H1 (cell line): ENCODE data around the gene FAM184B.

ENCODE experiments used
- ATF2 ChIP-seq: IDR thresholded peaks from 2 replicates; pipeline ENCODE4 v1.6.1; 2012; ENCODE audit warnings: low read length, inconsistent platforms
- EGR1 ChIP-seq: IDR thresholded peaks from 2 replicates; pipeline ENCODE4 v1.6.1; 2011; ENCODE audit warnings: low read depth, low read length, borderline replicate concordance
- POLR2AphosphoS5 ChIP-seq: IDR thresholded peaks from 2 replicates; pipeline ENCODE4 v1.6.1; 2011; ENCODE audit warnings: low read depth, low read length
- SP1 ChIP-seq: IDR thresholded peaks from 2 replicates; pipeline ENCODE4 v1.6.1; 2011; ENCODE audit warnings: low read depth, low read length
- TAF1 ChIP-seq: IDR thresholded peaks from 2 replicates; pipeline ENCODE4 v1.6.1; 2011; ENCODE audit warnings: mild to moderate bottlenecking, low read depth, low read length
- TF ChIP-seq, protein P1 (sequence below), 3 experiments: IDR thresholded peaks; 1 replicate in 2 of 3; 2 replicates in 1 of 3; pipeline versions ENCODE4 v1.5.1 to v1.6.1; 2011; ENCODE audit warnings: low read length in 3 of 3, mild to moderate bottlenecking in 3 of 3, inconsistent platforms in 2 of 3, low read depth in 1 of 3, moderate library complexity in 1 of 3; ENCODE audit not compliant: insufficient read depth in 1 of 3; ENCODE audit errors: control extremely low read depth in 1 of 3

GRCh38 chr4:17811078-17811603 is 29.7 kb upstream of the FAM184B start:
- TF ChIP-seq, protein P1, sequence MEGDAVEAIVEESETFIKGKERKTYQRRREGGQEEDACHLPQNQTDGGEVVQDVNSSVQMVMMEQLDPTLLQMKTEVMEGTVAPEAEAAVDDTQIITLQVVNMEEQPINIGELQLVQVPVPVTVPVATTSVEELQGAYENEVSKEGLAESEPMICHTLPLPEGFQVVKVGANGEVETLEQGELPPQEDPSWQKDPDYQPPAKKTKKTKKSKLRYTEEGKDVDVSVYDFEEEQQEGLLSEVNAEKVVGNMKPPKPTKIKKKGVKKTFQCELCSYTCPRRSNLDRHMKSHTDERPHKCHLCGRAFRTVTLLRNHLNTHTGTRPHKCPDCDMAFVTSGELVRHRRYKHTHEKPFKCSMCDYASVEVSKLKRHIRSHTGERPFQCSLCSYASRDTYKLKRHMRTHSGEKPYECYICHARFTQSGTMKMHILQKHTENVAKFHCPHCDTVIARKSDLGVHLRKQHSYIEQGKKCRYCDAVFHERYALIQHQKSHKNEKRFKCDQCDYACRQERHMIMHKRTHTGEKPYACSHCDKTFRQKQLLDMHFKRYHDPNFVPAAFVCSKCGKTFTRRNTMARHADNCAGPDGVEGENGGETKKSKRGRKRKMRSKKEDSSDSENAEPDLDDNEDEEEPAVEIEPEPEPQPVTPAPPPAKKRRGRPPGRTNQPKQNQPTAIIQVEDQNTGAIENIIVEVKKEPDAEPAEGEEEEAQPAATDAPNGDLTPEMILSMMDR (IDR thresholded peaks at IDR 0.05; ENCODE audit: control extremely low read depth in 1 of 3, insufficient read depth in 1 of 3, low read depth in 1 of 3, low read length in 3 of 3): no peak
- TF ChIP-seq ATF2: no peak
- TF ChIP-seq TAF1: no peak
- no peak for TF ChIP-seq EGR1
- no peak for TF ChIP-seq SP1
- no peak for TF ChIP-seq POLR2AphosphoS5
